OCI-LY1 (cell line): Measurements from ENCODE around the gene CHN1.
A peak's percentile ranks its signal among the peaks of the same experiment; 100 is the strongest.

Source experiments
- H2AFZ ChIP-seq: fragments of 200-600 bp; sonication (generic), shearing (Covaris generic); 2 replicates; pipeline ENCODE4 v1.6.0; 2014; ENCODE audit warnings: antibody characterized with exemption, mild to moderate bottlenecking, low read length
- H3F3A ChIP-seq: fragments of 200-600 bp; sonication (generic), shearing (Covaris generic); 2 replicates; pipeline ENCODE4 v1.6.0; 2014; ENCODE audit warnings: mild to moderate bottlenecking, antibody characterized with exemption, low read length, moderate library complexity; ENCODE audit not compliant: insufficient read depth
- H3K27ac ChIP-seq: fragments of 200-600 bp; sonication (generic); 2 replicates; pipeline ENCODE4 v1.5.1; 2014; ENCODE audit warnings: low read length, mixed run types, mild to moderate bottlenecking, low read depth; ENCODE audit not compliant: poor library complexity, severe bottlenecking
- H3K27me3 ChIP-seq: fragments of 200-600 bp; sonication (generic); 2 replicates; pipeline ENCODE4 v1.6.0; 2014; ENCODE audit warnings: antibody characterized with exemption, mild to moderate bottlenecking, low read length, moderate library complexity; ENCODE audit not compliant: insufficient read depth
- H3K36me3 ChIP-seq: fragments of 200-600 bp; sonication (generic); 2 replicates; pipeline ENCODE4 v1.6.1; 2014; ENCODE audit warnings: mild to moderate bottlenecking, antibody characterized with exemption, low read length, moderate library complexity, mixed read lengths; ENCODE audit not compliant: insufficient read depth
- H3K4me1 ChIP-seq: fragments of 200-600 bp; sonication (generic); 2 replicates; pipeline ENCODE4 v1.5.1; 2014; ENCODE audit warnings: mild to moderate bottlenecking, low read length, moderate library complexity; ENCODE audit not compliant: insufficient read depth, severe bottlenecking
- H3K4me2 ChIP-seq: fragments of 200-600 bp; sonication (generic), shearing (Covaris generic); 2 replicates; pipeline ENCODE4 v1.6.1; 2014; ENCODE audit warnings: low read length
- H3K4me3 ChIP-seq: fragments of 200-600 bp; sonication (generic); 2 replicates; pipeline ENCODE4 v1.5.1; 2014; ENCODE audit warnings: low read length, low read depth, mild to moderate bottlenecking, mixed read lengths; ENCODE audit not compliant: poor library complexity, severe bottlenecking
- H3K79me2 ChIP-seq: fragments of 200-600 bp; shearing (Covaris generic); 2 replicates; pipeline ENCODE4 v1.6.1; 2016; ENCODE audit warnings: mixed run types, low read length, mixed read lengths; ENCODE audit not compliant: insufficient read depth
- H3K9ac ChIP-seq: fragments of 200-600 bp; sonication (generic), shearing (Covaris generic); 2 replicates; pipeline ENCODE4 v1.6.1; 2014; ENCODE audit warnings: mild to moderate bottlenecking, low read length, mixed read lengths
- H3K9me2 ChIP-seq: fragments of 200-600 bp; sonication (generic), shearing (Covaris generic); 2 replicates; pipeline ENCODE4 v1.6.1; 2014; ENCODE audit warnings: low read depth, mild to moderate bottlenecking, low read length, mixed read lengths
- H3K9me3 ChIP-seq: fragments of 200-600 bp; shearing (Covaris generic); 2 replicates; pipeline ENCODE4 v1.6.1; 2014; ENCODE audit warnings: low read length, mixed read lengths
- H4K20me1 ChIP-seq: fragments of 200-600 bp; sonication (generic), shearing (Covaris generic); 2 replicates; pipeline ENCODE4 v1.6.0; 2016; ENCODE audit warnings: mild to moderate bottlenecking, low read length; ENCODE audit not compliant: insufficient read depth
- EZH2 ChIP-seq: fragments of 200-600 bp; sonication (generic), shearing (Covaris generic); IDR thresholded peaks from 2 replicates; pipeline ENCODE4 v1.8.0; 2017; ENCODE audit warnings: borderline replicate concordance, mixed run types, mild to moderate bottlenecking, antibody characterized with exemption, low read length, moderate library complexity, mixed read lengths
- TF ChIP-seq, protein P1 (sequence below): fragments of 200-600 bp; sonication (generic), shearing (Covaris generic); IDR thresholded peaks from 2 replicates; pipeline ENCODE4 v1.5.1; 2017; ENCODE audit warnings: mild to moderate bottlenecking, antibody characterized with exemption, low read length, moderate library complexity, mixed read lengths

Gene CHN1

DNA sequence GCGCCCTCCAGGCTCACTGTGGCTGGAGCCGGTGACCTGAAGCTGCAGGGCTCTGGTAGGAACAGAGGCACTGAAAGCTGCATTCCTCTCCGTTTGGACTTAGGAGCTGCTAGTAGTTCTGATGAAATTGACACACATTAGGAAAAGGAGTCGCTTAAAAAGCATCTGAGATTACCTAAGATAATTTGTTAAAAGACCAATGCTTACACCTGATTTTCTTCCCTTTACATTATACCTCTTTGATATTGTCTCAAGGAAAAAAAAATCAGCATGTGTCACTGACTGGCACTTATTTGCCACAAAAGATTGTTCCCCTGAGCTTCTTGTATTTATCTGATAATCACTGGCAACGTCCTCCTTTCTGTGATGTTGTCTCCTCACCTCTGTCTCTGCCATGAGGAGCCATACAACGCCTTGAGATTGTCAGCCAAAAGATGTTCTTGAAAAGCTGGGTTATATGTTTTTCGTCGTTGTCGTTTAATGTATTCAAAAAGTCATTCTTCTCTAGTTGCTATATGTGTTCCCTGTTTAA, 618 bp upstream of the CHN1 start:
- no peaks in the 10 kb centered on the region for H3K27me3 ChIP-seq
- H2AFZ ChIP-seq = no peak overlapping the region
- no peaks in the 10 kb centered on the region for H4K20me1 ChIP-seq
- H3K9ac ChIP-seq = no peak overlapping the region
- TF ChIP-seq EZH2 = no peak
- TF ChIP-seq, protein P1, sequence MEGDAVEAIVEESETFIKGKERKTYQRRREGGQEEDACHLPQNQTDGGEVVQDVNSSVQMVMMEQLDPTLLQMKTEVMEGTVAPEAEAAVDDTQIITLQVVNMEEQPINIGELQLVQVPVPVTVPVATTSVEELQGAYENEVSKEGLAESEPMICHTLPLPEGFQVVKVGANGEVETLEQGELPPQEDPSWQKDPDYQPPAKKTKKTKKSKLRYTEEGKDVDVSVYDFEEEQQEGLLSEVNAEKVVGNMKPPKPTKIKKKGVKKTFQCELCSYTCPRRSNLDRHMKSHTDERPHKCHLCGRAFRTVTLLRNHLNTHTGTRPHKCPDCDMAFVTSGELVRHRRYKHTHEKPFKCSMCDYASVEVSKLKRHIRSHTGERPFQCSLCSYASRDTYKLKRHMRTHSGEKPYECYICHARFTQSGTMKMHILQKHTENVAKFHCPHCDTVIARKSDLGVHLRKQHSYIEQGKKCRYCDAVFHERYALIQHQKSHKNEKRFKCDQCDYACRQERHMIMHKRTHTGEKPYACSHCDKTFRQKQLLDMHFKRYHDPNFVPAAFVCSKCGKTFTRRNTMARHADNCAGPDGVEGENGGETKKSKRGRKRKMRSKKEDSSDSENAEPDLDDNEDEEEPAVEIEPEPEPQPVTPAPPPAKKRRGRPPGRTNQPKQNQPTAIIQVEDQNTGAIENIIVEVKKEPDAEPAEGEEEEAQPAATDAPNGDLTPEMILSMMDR = no peak
- no peaks in the 10 kb centered on the region for H3K9me3 ChIP-seq
- no peaks in the 10 kb centered on the region for H3K36me3 ChIP-seq
- H3K4me1 ChIP-seq = peaks cover 3% of the 10 kb centered on the region
- H3K4me3 ChIP-seq = peak overlapping the region; percentile 62
- H3F3A ChIP-seq = no peaks in the 10 kb centered on the region
- no peaks in the 10 kb centered on the region for H3K79me2 ChIP-seq
- H3K4me2 ChIP-seq = peak overlapping the region; percentile 76
- H3K9me2 ChIP-seq = no peaks in the 10 kb centered on the region
- H3K27ac ChIP-seq = no peak overlapping the region

DNA sequence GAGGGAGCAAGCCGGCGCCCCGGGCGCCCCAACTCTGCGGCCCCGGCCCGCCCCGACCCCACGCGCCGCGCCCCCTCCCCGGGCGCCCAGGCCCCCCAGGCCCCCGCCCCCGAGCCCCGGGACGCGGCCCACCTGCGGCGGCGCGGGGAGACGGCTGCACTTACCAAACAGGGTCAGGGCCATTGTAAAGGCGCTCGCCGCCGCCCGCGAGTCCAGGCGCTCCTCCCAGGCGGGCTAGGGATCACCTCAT, 526 bp downstream of the CHN1 start:
- no peaks in the 10 kb centered on the region for H3K9me3 ChIP-seq
- no peak for TF ChIP-seq EZH2
- TF ChIP-seq, protein P1 = no peak
- peak overlapping the region; percentile 76 for H3K4me2 ChIP-seq
- H3K4me1 ChIP-seq = peaks cover 3% of the 10 kb centered on the region
- peak overlapping the region; percentile 62 for H3K4me3 ChIP-seq
- no peaks in the 10 kb centered on the region for H3K9me2 ChIP-seq
- no peak overlapping the region; the same call in 1 of the 2 replicates for H3K9ac ChIP-seq
- H3K79me2 ChIP-seq = no peaks in the 10 kb centered on the region
- H4K20me1 ChIP-seq = no peaks in the 10 kb centered on the region
- H3K27ac ChIP-seq = no peak overlapping the region
- H3F3A ChIP-seq = no peaks in the 10 kb centered on the region
- no peaks in the 10 kb centered on the region for H3K27me3 ChIP-seq
- no peaks in the 10 kb centered on the region for H3K36me3 ChIP-seq
- H2AFZ ChIP-seq = no peak overlapping the region

DNA sequence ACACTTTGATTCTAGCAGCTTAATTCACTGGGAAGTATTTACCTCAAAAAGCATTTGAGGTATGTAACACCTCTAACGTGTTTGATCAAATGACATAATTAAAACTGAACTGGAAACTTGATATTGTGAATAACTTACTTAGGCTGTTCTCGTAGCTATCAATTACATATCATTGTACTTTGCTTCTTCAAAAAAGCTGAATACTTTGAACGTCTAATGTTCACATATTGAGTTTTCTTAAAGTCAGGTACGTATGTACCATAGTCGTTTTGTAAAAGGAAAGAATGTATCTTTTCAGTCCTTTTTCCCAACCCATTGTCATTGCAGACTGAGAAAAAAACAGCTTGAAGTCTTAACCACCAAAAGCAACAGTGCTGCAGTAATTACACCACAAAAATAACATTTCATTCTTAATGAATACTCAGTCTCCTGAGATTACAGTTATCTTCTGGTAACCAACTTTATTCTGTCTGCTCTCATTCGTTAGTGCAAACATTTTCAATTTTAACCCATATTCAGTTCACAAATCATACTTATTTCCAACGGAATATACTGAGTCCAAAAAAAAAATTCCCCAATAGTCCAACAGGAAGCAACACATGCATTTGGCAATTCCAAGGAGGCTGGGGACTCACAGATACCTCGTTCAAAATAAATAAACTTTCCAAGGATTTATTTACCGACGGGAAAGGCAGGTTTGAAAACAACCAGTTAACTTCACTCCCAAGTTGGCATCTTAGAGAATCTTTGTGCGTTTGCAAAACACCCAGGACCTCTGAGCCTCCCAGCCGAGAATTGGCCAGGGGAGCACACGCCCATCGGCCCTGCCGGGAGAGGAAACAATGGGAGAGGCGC, 1.1 kb downstream of the CHN1 start:
- H3K79me2 ChIP-seq = no peaks in the 10 kb centered on the region
- H3K27me3 ChIP-seq = no peaks in the 10 kb centered on the region
- no peak overlapping the region for H2AFZ ChIP-seq
- H3K4me1 ChIP-seq = peaks cover 3% of the 10 kb centered on the region
- no peak overlapping the region for H3K9ac ChIP-seq
- no peak overlapping the region for H3K4me3 ChIP-seq
- H3K9me2 ChIP-seq = no peaks in the 10 kb centered on the region
- no peaks in the 10 kb centered on the region for H3F3A ChIP-seq
- no peaks in the 10 kb centered on the region for H4K20me1 ChIP-seq
- TF ChIP-seq EZH2 = no peak
- TF ChIP-seq, protein P1 = no peak
- no peaks in the 10 kb centered on the region for H3K9me3 ChIP-seq
- no peak overlapping the region for H3K4me2 ChIP-seq
- H3K36me3 ChIP-seq = no peaks in the 10 kb centered on the region
- H3K27ac ChIP-seq = no peak overlapping the region
